Body of pancreas (tissue), 4 donors: Measurements from ENCODE around the gene USP40. TPM values are rescaled to one million over a fixed set of nuclear protein-coding genes. Genes with fewer than 3 reads are reported as not detected.

Experiments used
- ATAC-seq: fragments of 150-250 bp; one replicate; pipeline ENCODE4 v1.9.1; 2016
- DNase-seq, 4 donors: peaks; one replicate each; pipeline ENCODE4 v3.0.0-alpha.2; 2019
- H3K27ac ChIP-seq, 4 donors: fragments of 200-600 bp; sonication (generic); 1 replicate in 3 of 4; 2 replicates in 1 of 4; pipeline versions ENCODE4 v1.5.1 to v1.6.1; 2016 to 2019; ENCODE audit warnings: mild to moderate bottlenecking in 1 of 4, mixed read lengths in 1 of 4, moderate library complexity in 1 of 4
- H3K27me3 ChIP-seq, 2 donors: fragments of 200-600 bp; sonication (generic); one replicate each; pipeline ENCODE4 v1.6.0; 2016; ENCODE audit warnings: mild to moderate bottlenecking in 1 of 2
- H3K36me3 ChIP-seq, 2 donors: fragments of 200-600 bp; sonication (generic); replicated peaks in 1 of 2; 2 replicates each; pipeline ENCODE4 v1.5.1; 2016; ENCODE audit warnings: low read depth in 2 of 2; ENCODE audit not compliant: insufficient read depth in 1 of 2
- H3K4me1 ChIP-seq: fragments of 200-600 bp; sonication (generic); one replicate; pipeline ENCODE4 v1.6.0; 2016
- H3K4me3 ChIP-seq, 2 donors: fragments of 200-600 bp; sonication (generic); 1 replicate in 1 of 2; 2 replicates in 1 of 2; pipeline ENCODE4 v1.5.1; 2016 to 2019
- H3K9me3 ChIP-seq, 3 donors: fragments of 200-600 bp; sonication (generic); 1 replicate in 2 of 3; 2 replicates in 1 of 3; pipeline ENCODE4 v1.5.1; 2016
- POLR2A ChIP-seq, 3 donors: fragments of 450-650 bp; IDR thresholded peaks; one replicate each; pipeline ENCODE4 v1.6.1; 2016; ENCODE audit warnings: antibody characterized with exemption in 3 of 3, mild to moderate bottlenecking in 2 of 3
- WGBS, 2 donors: methylation state at CpG; one replicate each; pipeline ENCODE4 v1.1.5; 2017; 5-methylcytosine and 5-hydroxymethylcytosine counted together
- intact Hi-C: fragments of 100-400 bp; cut with DNase I; formaldehyde crosslinking; loops from one replicate; pipeline ENCODE4 v1.15.1; 2023
- total RNA-seq, 2 donors: library from RNA; depleted of rRNA; stranded (reverse); fragments of >200 nt; gene quantifications; one replicate each; pipeline ENCODE4 v1.1.0, GENCODE V29; 2016
- TF ChIP-seq, protein P1 (sequence below), 7 experiments: fragments of 450-650 bp in 4 of 7; fragments of 200-600 bp in 3 of 7; sonication (generic) in 3 of 7; IDR thresholded peaks; one replicate each; pipeline ENCODE4 v1.5.1; 2016 to 2019; ENCODE audit warnings: antibody characterized with exemption in 7 of 7

Gene USP40
- total RNA-seq, 2 donors from 2014 or later: 34.9 to 38.9 TPM

DNA sequence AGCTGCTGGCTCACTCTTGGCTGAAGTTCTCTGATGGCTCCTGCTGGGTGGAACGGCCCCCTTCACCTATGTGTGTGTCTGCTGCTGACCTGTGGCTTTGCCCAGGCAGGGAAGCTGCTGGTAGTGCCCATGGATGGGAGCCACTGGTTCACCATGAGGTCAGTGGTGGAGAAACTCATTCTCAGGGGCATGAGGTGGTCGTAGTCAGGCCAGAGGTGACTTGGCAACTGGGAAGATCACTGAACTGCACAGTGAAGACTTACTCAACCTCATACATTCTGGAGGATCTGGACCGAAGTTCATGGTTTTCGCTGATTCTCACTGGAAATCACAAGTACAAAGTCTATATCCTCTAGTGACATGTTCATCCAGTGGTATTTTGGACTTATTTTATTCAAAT lies 36.9 kb upstream of the USP40 start:
- Histone ChIP-seq H3K4me3 (no peak overlapping the region), H3K36me3 (no peaks in the 10 kb centered on the region), H3K27ac (no peak overlapping the region), H3K9me3 (no peaks in the 10 kb centered on the region), H3K27me3 (no peaks in the 10 kb centered on the region), H3K4me1 (no peaks in the 10 kb centered on the region)
- TF ChIP-seq, protein P1, sequence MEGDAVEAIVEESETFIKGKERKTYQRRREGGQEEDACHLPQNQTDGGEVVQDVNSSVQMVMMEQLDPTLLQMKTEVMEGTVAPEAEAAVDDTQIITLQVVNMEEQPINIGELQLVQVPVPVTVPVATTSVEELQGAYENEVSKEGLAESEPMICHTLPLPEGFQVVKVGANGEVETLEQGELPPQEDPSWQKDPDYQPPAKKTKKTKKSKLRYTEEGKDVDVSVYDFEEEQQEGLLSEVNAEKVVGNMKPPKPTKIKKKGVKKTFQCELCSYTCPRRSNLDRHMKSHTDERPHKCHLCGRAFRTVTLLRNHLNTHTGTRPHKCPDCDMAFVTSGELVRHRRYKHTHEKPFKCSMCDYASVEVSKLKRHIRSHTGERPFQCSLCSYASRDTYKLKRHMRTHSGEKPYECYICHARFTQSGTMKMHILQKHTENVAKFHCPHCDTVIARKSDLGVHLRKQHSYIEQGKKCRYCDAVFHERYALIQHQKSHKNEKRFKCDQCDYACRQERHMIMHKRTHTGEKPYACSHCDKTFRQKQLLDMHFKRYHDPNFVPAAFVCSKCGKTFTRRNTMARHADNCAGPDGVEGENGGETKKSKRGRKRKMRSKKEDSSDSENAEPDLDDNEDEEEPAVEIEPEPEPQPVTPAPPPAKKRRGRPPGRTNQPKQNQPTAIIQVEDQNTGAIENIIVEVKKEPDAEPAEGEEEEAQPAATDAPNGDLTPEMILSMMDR (IDR thresholded peaks at IDR 0.05): no peak
- TF ChIP-seq POLR2A (IDR thresholded peaks at IDR 0.05): no peak
- no peak for DNase-seq
- ATAC-seq: no peak
- intact Hi-C loops: no loop called here
- 76% methylated on average over 4 of the region's 4 CpGs for WGBS, 2 donors

DNA sequence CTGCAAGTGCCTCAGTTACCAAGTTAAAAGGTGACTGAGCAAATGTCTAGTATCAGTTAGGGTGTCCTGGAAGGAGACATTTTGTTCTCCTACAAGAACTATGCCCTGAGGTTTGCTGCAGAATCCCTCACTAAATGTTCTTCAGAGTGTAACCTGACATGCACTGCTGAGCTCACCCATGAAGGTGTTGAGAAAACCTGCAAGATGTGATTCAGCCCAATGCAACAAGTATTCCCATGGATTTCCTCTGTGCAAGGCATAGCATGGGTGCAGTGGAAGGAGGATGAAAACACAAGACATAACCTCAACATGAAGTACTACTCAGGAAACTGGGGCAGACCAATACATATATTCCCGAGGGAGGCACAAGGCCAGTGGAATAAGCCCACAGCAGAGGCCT lies 35.5 kb upstream of the USP40 start:
- Histone ChIP-seq H3K4me1 (no peaks in the 10 kb centered on the region), H3K9me3 (no peaks in the 10 kb centered on the region), H3K4me3 (no peak overlapping the region), H3K36me3 (no peaks in the 10 kb centered on the region), H3K27me3 (no peaks in the 10 kb centered on the region), H3K27ac (no peak overlapping the region)
- 81 to 82% methylated on average over 1 of the region's 1 CpG for WGBS, 2 donors
- intact Hi-C loops: no loop called here
- no peak for ATAC-seq
- no peak for DNase-seq
- TF ChIP-seq, protein P1 (IDR thresholded peaks at IDR 0.05): no peak
- TF ChIP-seq POLR2A (IDR thresholded peaks at IDR 0.05): no peak

DNA sequence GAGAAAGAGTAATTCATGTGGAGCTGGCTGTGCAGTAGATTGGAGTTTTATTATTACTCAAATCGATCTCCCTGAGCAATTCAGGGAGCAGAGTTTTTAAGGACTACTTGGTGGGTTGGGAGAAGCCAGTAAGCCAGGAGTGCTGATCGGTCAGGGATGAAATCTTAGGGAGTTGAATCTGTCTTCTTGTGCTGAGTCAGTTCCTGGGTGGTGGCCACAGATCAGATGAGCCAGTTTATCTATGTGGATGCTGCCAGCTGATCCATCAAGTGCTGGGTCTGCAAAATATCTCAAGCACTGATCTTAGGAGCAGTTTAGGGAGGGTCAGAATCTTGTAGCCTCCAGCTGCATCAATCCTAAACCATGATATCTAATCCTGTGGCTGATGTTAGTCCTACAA lies 33.8 kb upstream of the USP40 start:
- DNase-seq (no peak), ATAC-seq (no peak)
- no peaks in the 10 kb centered on the region for H3K36me3 ChIP-seq
- no peaks in the 10 kb centered on the region for H3K9me3 ChIP-seq
- WGBS, 2 donors: 67 to 70% methylated on average over 2 of the region's 2 CpGs
- H3K27ac ChIP-seq: no peak overlapping the region
- H3K4me1 ChIP-seq: no peaks in the 10 kb centered on the region
- TF ChIP-seq POLR2A (IDR thresholded peaks at IDR 0.05): no peak
- TF ChIP-seq, protein P1 (IDR thresholded peaks at IDR 0.05): no peak
- intact Hi-C loops: no loop called here
- no peak overlapping the region for H3K4me3 ChIP-seq
- H3K27me3 ChIP-seq: no peaks in the 10 kb centered on the region

DNA sequence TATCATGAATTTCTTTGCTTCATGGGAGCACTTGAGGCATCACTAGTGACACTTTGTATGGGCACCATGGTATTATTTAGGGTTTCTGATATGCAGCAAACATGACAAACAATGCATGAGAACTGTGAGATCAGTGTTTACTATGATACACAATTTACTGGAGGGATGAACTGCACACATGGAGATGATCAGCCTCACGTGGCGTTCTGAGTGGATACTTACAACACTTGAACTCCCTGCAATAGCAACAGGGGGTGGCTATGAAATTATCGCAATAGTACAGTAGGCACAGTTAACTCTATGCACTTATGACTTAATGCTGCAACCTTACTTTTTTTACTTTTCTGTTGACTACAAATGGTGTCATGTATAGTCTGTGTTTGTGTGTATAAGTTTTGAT lies 32.4 kb upstream of the USP40 start:
- 82 to 91% methylated on average over 3 of the region's 3 CpGs for WGBS, 2 donors

DNA sequence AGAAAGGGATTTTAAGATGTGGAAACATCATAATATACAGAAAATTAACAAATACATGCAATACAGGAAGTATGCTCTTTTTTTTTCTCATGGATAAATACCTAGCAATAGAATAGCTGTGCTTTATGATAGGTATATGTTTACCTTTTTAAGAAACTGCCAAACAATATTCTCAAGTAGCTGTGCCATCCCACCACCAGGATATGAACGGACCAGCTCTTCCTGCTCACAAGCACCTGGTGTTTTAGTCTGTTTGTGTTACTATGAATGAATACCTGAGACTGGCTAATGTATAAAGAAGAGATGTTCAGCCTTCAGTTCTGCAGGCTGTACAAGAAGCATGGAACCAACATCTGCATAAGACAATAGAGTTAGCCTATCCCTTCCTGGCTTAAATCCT lies 30.9 kb upstream of the USP40 start:
- intact Hi-C loops: no loop called here
- 32 to 38% methylated on average over 1 of the region's 1 CpG for WGBS, 2 donors
- H3K4me3 ChIP-seq: no peak overlapping the region

More for the DNA sequence above, 32.4 kb upstream of the USP40 start:
- no peak for DNase-seq
- intact Hi-C loops: no loop called here
- no peaks in the 10 kb centered on the region for H3K4me1 ChIP-seq
- TF ChIP-seq POLR2A (IDR thresholded peaks at IDR 0.05): no peak
- TF ChIP-seq, protein P1 (IDR thresholded peaks at IDR 0.05): no peak
- H3K4me3 ChIP-seq: no peak overlapping the region
- no peaks in the 10 kb centered on the region for H3K36me3 ChIP-seq
- H3K27ac ChIP-seq: no peak overlapping the region
- no peak for ATAC-seq
- H3K9me3 ChIP-seq: no peaks in the 10 kb centered on the region
- H3K27me3 ChIP-seq: no peaks in the 10 kb centered on the region

More for the DNA sequence above, 30.9 kb upstream of the USP40 start:
- DNase-seq: no peak
- ATAC-seq: no peak
- Histone ChIP-seq H3K27me3 (no peaks in the 10 kb centered on the region), H3K36me3 (no peaks in the 10 kb centered on the region), H3K4me1 (no peaks in the 10 kb centered on the region), H3K9me3 (no peaks in the 10 kb centered on the region), H3K27ac (no peak overlapping the region)
- TF ChIP-seq POLR2A (IDR thresholded peaks at IDR 0.05): no peak
- TF ChIP-seq, protein P1 (IDR thresholded peaks at IDR 0.05): no peak
